GM23338 (cell line): ENCODE data around the gene PLOD2. TPM values are rescaled to one million over a fixed set of nuclear protein-coding genes. Genes with fewer than 3 reads are reported as not detected.

Experiments used
- ATAC-seq: fragments of 200-7000 bp; cut with Tn5 transposase; 3 replicates; pipeline ENCODE4 v1.9.1; 2020
- DNase-seq: peaks from one replicate; pipeline ENCODE4 v3.0.0-alpha.2; 2015; ENCODE audit warnings: low spot score
- H2AFZ ChIP-seq: fragments of 200-600 bp; sonication (generic); 2 replicates; pipeline ENCODE4 v1.8.0; 2016; ENCODE audit warnings: antibody characterized with exemption, mild to moderate bottlenecking, moderate library complexity
- H3F3A ChIP-seq: fragments of 200-600 bp; sonication (generic); replicated peaks from 2 replicates; pipeline ENCODE4 v1.8.0; 2017; ENCODE audit warnings: antibody characterized with exemption, mixed run types, low read depth
- H3K27ac ChIP-seq: fragments of 200-600 bp; sonication (generic); 2 replicates; pipeline ENCODE4 v1.6.1; 2016; ENCODE audit warnings: low read depth
- H3K27me3 ChIP-seq: fragments of 200-600 bp; sonication (generic); 2 replicates; pipeline ENCODE4 v1.8.0; 2016; ENCODE audit warnings: mild to moderate bottlenecking, mixed run types, moderate library complexity; ENCODE audit not compliant: insufficient read depth
- H3K36me3 ChIP-seq: fragments of 200-600 bp; sonication (generic); 2 replicates; pipeline ENCODE4 v1.8.0; 2016; ENCODE audit warnings: mild to moderate bottlenecking; ENCODE audit not compliant: insufficient read depth
- H3K4me1 ChIP-seq: fragments of 200-600 bp; sonication (generic); 2 replicates; pipeline ENCODE4 v1.8.0; 2016; ENCODE audit warnings: mild to moderate bottlenecking, moderate library complexity; ENCODE audit not compliant: insufficient read depth
- H3K4me2 ChIP-seq: fragments of 200-600 bp; sonication (generic); 2 replicates; pipeline ENCODE4 v1.7.1; 2017; ENCODE audit warnings: mixed run types
- H3K4me3 ChIP-seq: fragments of 200-600 bp; sonication (generic); 2 replicates; pipeline ENCODE4 v1.6.1; 2016; ENCODE audit warnings: mixed run types
- H3K79me2 ChIP-seq: fragments of 200-600 bp; sonication (generic); replicated peaks from 2 replicates; pipeline ENCODE4 v1.8.0; 2017; ENCODE audit warnings: mild to moderate bottlenecking; ENCODE audit not compliant: insufficient read depth
- H3K9me2 ChIP-seq: fragments of 200-600 bp; sonication (generic); 2 replicates; pipeline ENCODE4 v1.8.0; 2017; ENCODE audit not compliant: insufficient read depth
- H4K20me1 ChIP-seq: fragments of 200-600 bp; sonication (generic); replicated peaks from 2 replicates; pipeline ENCODE4 v1.8.0; 2017; ENCODE audit warnings: mild to moderate bottlenecking; ENCODE audit not compliant: insufficient read depth
- H3K27ac Mint-ChIP-seq: 2 replicates; pipeline ENCODE4 v1.8.0; 2020; ENCODE audit warnings: inconsistent platforms, mild to moderate bottlenecking, moderate library complexity, mixed read lengths
- H3K27me3 Mint-ChIP-seq: 3 replicates; pipeline ENCODE4 v1.8.0; 2022; ENCODE audit warnings: low read depth, mild to moderate bottlenecking, moderate library complexity, mixed read lengths, inconsistent platforms; ENCODE audit not compliant: insufficient read depth, poor library complexity
- H3K36me3 Mint-ChIP-seq: 3 replicates; pipeline ENCODE4 v1.8.0; 2021; ENCODE audit warnings: low read depth, mild to moderate bottlenecking, inconsistent platforms, moderate library complexity, mixed read lengths
- H3K4me1 Mint-ChIP-seq: 3 replicates; pipeline ENCODE4 v1.8.0; 2020; ENCODE audit warnings: mild to moderate bottlenecking, inconsistent platforms, mixed read lengths
- H3K4me3 Mint-ChIP-seq: 3 replicates; pipeline ENCODE4 v1.8.0; 2021; ENCODE audit warnings: moderate library complexity, mild to moderate bottlenecking, inconsistent platforms, mixed read lengths
- H3K9me3 Mint-ChIP-seq: 3 replicates; pipeline ENCODE4 v1.8.0; 2020; ENCODE audit warnings: moderate library complexity, mild to moderate bottlenecking, inconsistent platforms, mixed read lengths
- CREB1 ChIP-seq: fragments of 250-450 bp; sonication (Bioruptor Pico); IDR thresholded peaks from 2 replicates; pipeline ENCODE4 v1.5.0; 2020; ENCODE audit warnings: low read depth, mild to moderate bottlenecking, moderate library complexity
- CTCF ChIP-seq, 2 experiments: fragments of 200-600 bp in 1 of 2; sonication (generic) in 1 of 2; conservative IDR thresholded peaks; 2 replicates each; pipeline versions ENCODE4 v1.5.1 to v1.6.1; 2016 to 2017; ENCODE audit warnings: antibody characterized with exemption in 2 of 2, low read depth in 2 of 2, mild to moderate bottlenecking in 2 of 2, moderate library complexity in 1 of 2
- ETS1 ChIP-seq: IDR thresholded peaks from 2 replicates; pipeline ENCODE4 v1.6.1; 2016; ENCODE audit warnings: antibody characterized with exemption
- EZH2 ChIP-seq: fragments of 200-600 bp; sonication (generic); IDR thresholded peaks from one replicate; pipeline ENCODE4 v1.8.0; 2017; ENCODE audit warnings: antibody characterized with exemption, mild to moderate bottlenecking, low read depth; ENCODE audit not compliant: unreplicated experiment
- EZH2phosphoT487 ChIP-seq: fragments of 200-600 bp; sonication (generic); IDR thresholded peaks from one replicate; pipeline ENCODE4 v1.8.1; 2018; ENCODE audit warnings: antibody characterized with exemption; ENCODE audit not compliant: unreplicated experiment
- JUNB ChIP-seq: IDR thresholded peaks from one replicate; pipeline ENCODE4 v1.6.1; 2016; ENCODE audit warnings: antibody characterized with exemption; ENCODE audit not compliant: unreplicated experiment
- NANOG ChIP-seq: IDR thresholded peaks from 2 replicates; pipeline ENCODE4 v1.6.1; 2016; ENCODE audit warnings: antibody characterized with exemption, borderline replicate concordance
- POLR2AphosphoS5 ChIP-seq: IDR thresholded peaks from 2 replicates; pipeline ENCODE4 v1.6.1; 2016; ENCODE audit warnings: antibody characterized with exemption, low read depth
- REST ChIP-seq: IDR thresholded peaks from one replicate; pipeline ENCODE4 v1.6.1; 2018; ENCODE audit warnings: antibody characterized with exemption; ENCODE audit not compliant: unreplicated experiment
- STAT1 ChIP-seq: IDR thresholded peaks from one replicate; pipeline ENCODE4 v1.6.1; 2016; ENCODE audit warnings: antibody characterized with exemption; ENCODE audit not compliant: unreplicated experiment
- ZNF114 ChIP-seq: fragments of 250-450 bp; sonication (Bioruptor Pico); IDR thresholded peaks from 2 replicates; pipeline ENCODE4 v1.5.0; 2020; ENCODE audit warnings: mild to moderate bottlenecking, moderate library complexity
- ZNF331 ChIP-seq: fragments of 250-450 bp; sonication (Bioruptor Pico); IDR thresholded peaks from 2 replicates; pipeline ENCODE4 v1.5.0; 2020; ENCODE audit warnings: low read depth, mild to moderate bottlenecking, moderate library complexity
- ZNF462 ChIP-seq: fragments of 250-450 bp; sonication (Bioruptor Pico); IDR thresholded peaks from 2 replicates; pipeline ENCODE4 v1.5.0; 2020; ENCODE audit warnings: mild to moderate bottlenecking, moderate library complexity
- polyA plus RNA-seq: library from polyadenylated mRNA; unstranded; fragments of >200 nt; fragmentation: Nextera tagmentation; extraction: Ambion mirVana; gene quantifications from 2 replicates; pipeline ENCODE4 v1.2.1, GENCODE V29; 2016
- total RNA-seq: library from RNA; depleted of rRNA; stranded (reverse); fragments of >200 nt; shearing (Covaris generic); gene quantifications from 2 replicates; pipeline ENCODE4 v1.2.3, GENCODE V29; 2014

The PLOD2 gene
- total and polyA plus RNA-seq, 2 experiments from 2014 or later = 26.7 to 30.5 TPM

GRCh38 chr3:146129750-146130149, 31.2 kb downstream of the PLOD2 start:
- Histone ChIP-seq H3K9me2 (no peaks in the 10 kb centered on the region), H3K27ac (no peak overlapping the region), H3K79me2 (peaks cover 52% of the 10 kb centered on the region), H3K27me3 (no peaks in the 10 kb centered on the region), H3K4me3 (no peak overlapping the region), H2AFZ (no peak overlapping the region), H3K4me1 (peaks cover 13% of the 10 kb centered on the region), H4K20me1 (no peaks in the 10 kb centered on the region), H3F3A (no peaks in the 10 kb centered on the region), H3K4me2 (no peak overlapping the region), H3K36me3 (no peaks in the 10 kb centered on the region)
- TF ChIP-seq EZH2phosphoT487 (no peak), ZNF114 (CRISPR knock-in tag) (no peak), CREB1 (CRISPR knock-in tag) (no peak), REST (no peak), CTCF (conservative IDR thresholded peaks at IDR 0.05; ENCODE audit: low read depth in 2 of 2) (no peak), NANOG (no peak), ZNF462 (no peak), ETS1 (no peak), ZNF331 (CRISPR knock-in tag) (no peak), EZH2 (no peak), JUNB (no peak), STAT1 (no peak), POLR2AphosphoS5 (no peak)
- Mint-ChIP-seq H3K4me3 (no peak overlapping the region), H3K27ac (no peak overlapping the region), H3K27me3 (no peaks in the 10 kb centered on the region), H3K9me3 (no peaks in the 10 kb centered on the region; the same call in 2 of the 3 replicates), H3K4me1 (peaks cover 14% of the 10 kb centered on the region), H3K36me3 (peaks cover 2% of the 10 kb centered on the region; the same call in 2 of the 3 replicates)
- ATAC-seq (no peak), DNase-seq (no peak)
